ENCODE data around the gene RRAGD. TPM values are rescaled to one million over a fixed set of nuclear protein-coding genes. Genes with fewer than 3 reads are reported as not detected.

RRAGD gene
- total RNA-seq, 1 donor = 3.3 TPM

DNA sequence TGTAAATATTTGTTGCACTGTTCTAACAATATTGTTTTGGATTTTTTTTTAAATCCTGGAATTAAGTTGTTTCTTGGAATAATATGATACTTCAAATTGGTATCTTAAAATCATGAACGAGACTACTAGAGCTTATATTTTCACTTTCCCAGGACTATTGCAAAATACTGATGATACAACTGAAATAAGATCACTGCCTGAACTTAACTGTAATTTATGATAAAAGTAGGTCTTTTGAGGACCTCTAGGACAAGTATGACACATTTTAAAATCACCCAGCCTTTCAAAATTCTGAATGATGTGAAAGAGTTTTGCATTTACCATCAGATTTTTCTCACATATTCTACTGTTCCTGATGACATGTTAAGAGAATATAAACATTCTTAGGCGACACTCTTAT lies 50.9 kb downstream of the RRAGD start:
- Histone ChIP-seq H3K27ac (ENCODE audit: low read depth, low read length) (no peak overlapping the region), H3K4me2 (ENCODE audit: insufficient read depth, low read length) (peak overlapping the region; percentile 48), H3K9me3 (ENCODE audit: low read depth, low read length) (no peaks in the 10 kb centered on the region), H4K20me1 (ENCODE audit: insufficient read depth, low read length) (no peaks in the 10 kb centered on the region), H3K79me2 (ENCODE audit: insufficient read depth, low read length) (no peaks in the 10 kb centered on the region), H2AFZ (ENCODE audit: low read length) (no peak overlapping the region), H3K27me3 (ENCODE audit: insufficient read depth, low read length) (peaks cover 28% of the 10 kb centered on the region), H3K36me3 (ENCODE audit: insufficient read depth, low read length) (no peaks in the 10 kb centered on the region), H3K4me3 (ENCODE audit: insufficient read depth, low read length) (no peak overlapping the region), H3K4me1 (ENCODE audit: insufficient read depth, low read length) (peaks cover 14% of the 10 kb centered on the region)
- TF ChIP-seq, protein P1, sequence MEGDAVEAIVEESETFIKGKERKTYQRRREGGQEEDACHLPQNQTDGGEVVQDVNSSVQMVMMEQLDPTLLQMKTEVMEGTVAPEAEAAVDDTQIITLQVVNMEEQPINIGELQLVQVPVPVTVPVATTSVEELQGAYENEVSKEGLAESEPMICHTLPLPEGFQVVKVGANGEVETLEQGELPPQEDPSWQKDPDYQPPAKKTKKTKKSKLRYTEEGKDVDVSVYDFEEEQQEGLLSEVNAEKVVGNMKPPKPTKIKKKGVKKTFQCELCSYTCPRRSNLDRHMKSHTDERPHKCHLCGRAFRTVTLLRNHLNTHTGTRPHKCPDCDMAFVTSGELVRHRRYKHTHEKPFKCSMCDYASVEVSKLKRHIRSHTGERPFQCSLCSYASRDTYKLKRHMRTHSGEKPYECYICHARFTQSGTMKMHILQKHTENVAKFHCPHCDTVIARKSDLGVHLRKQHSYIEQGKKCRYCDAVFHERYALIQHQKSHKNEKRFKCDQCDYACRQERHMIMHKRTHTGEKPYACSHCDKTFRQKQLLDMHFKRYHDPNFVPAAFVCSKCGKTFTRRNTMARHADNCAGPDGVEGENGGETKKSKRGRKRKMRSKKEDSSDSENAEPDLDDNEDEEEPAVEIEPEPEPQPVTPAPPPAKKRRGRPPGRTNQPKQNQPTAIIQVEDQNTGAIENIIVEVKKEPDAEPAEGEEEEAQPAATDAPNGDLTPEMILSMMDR (IDR thresholded peaks at IDR 0.05; ENCODE audit: extremely low read depth, low read depth, low read length) = no peak
- no peak for DNase-seq (ENCODE audit: insufficient read length, low spot score, missing footprints)

DNA sequence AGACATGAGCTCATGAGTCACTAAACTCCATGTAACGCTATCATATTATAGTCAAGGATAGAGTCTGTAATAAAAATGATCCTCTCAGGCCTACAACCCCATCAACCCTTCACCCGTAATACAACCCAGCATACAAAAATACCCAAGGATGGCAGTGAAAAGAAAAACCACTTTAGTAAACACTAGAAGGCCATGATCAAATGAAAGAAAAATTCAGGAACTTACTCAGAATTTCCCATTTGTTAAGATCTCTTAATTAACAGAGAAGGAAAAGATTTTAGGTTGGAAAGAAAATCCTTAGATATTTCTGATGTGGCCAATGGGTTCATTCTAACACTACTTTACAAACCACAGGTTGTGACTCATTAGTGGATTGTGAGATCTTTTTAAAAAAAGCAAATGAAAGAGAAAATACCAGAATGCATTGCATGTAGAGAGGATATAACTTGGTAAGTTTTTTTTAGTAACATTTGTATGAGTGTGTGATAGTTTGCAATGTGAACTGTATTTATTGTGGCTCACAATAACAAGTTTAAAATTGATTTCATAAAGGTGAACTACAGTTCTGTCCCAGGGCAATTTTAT lies 51.6 kb downstream of the RRAGD start:
- Histone ChIP-seq H3K4me1 (ENCODE audit: insufficient read depth, low read length) (peaks cover 14% of the 10 kb centered on the region), H2AFZ (ENCODE audit: low read length) (peak overlapping the region; percentile 14), H4K20me1 (ENCODE audit: insufficient read depth, low read length) (no peaks in the 10 kb centered on the region), H3K4me2 (ENCODE audit: insufficient read depth, low read length) (peak overlapping the region; percentile 48), H3K4me3 (ENCODE audit: insufficient read depth, low read length) (no peak overlapping the region), H3K9me3 (ENCODE audit: low read depth, low read length) (no peaks in the 10 kb centered on the region), H3K27me3 (ENCODE audit: insufficient read depth, low read length) (peaks cover 28% of the 10 kb centered on the region), H3K36me3 (ENCODE audit: insufficient read depth, low read length) (no peaks in the 10 kb centered on the region), H3K79me2 (ENCODE audit: insufficient read depth, low read length) (no peaks in the 10 kb centered on the region), H3K27ac (ENCODE audit: low read depth, low read length) (peak overlapping the region; percentile 28)
- DNase-seq (ENCODE audit: insufficient read length, low spot score, missing footprints) = peak; percentile 39
- TF ChIP-seq, protein P1 (IDR thresholded peaks at IDR 0.05; ENCODE audit: extremely low read depth, low read depth, low read length) = no peak

DNA sequence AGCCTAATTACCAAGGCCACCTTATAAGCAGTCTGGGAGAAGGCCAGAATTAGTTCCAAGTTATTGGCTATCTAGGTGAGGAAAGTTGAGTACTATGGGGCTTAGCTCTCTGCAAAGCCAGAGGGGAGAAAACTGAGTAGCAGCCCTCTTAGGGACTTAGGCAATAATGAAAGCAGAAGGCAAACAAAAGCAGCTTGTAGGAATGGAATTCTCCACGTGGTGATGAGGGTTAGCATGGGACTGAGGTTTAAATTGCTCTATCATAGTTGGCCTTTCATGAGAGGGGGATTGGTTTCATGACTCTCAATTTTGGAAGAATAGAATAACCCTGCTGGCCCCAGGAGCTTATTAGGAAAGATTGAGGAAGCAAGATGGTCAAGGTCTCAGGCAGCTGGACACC lies 52.5 kb downstream of the RRAGD start:
- peaks cover 28% of the 10 kb centered on the region for H3K27me3 ChIP-seq (ENCODE audit: insufficient read depth, low read length)
- TF ChIP-seq, protein P1 (IDR thresholded peaks at IDR 0.05; ENCODE audit: extremely low read depth, low read depth, low read length) = no peak
- peaks cover 14% of the 10 kb centered on the region for H3K4me1 ChIP-seq (ENCODE audit: insufficient read depth, low read length)
- H3K4me3 ChIP-seq (ENCODE audit: insufficient read depth, low read length) = no peak overlapping the region
- no peaks in the 10 kb centered on the region for H3K36me3 ChIP-seq (ENCODE audit: insufficient read depth, low read length)
- H3K9me3 ChIP-seq (ENCODE audit: low read depth, low read length) = no peaks in the 10 kb centered on the region
- H3K27ac ChIP-seq (ENCODE audit: low read depth, low read length) = no peak overlapping the region
- H4K20me1 ChIP-seq (ENCODE audit: insufficient read depth, low read length) = no peaks in the 10 kb centered on the region
- no peaks in the 10 kb centered on the region for H3K79me2 ChIP-seq (ENCODE audit: insufficient read depth, low read length)
- no peak overlapping the region for H3K4me2 ChIP-seq (ENCODE audit: insufficient read depth, low read length)
- no peak for DNase-seq (ENCODE audit: insufficient read length, low spot score, missing footprints)
- no peak overlapping the region for H2AFZ ChIP-seq (ENCODE audit: low read length)

DNA sequence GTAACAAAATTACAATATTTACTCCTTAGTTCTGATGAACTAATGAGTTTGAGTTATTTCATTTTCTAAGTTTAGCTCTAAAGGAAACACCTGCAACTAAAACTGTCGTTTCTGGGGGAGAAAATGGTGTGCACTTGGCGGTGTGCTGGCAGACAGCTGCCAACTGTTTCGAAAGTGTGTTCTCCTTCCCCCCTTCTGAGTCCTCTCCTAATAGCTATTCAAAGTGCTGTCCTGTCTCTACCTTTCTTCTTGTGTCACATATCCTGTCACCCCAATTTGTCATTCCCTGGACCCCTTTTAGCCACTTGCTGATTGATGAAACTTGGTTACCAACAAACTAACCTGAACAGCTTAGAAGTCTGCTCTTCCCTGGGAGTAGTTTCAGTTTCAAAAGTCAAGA lies 54.7 kb downstream of the RRAGD start:
- peaks cover under 1% of the 10 kb centered on the region for H3K79me2 ChIP-seq (ENCODE audit: insufficient read depth, low read length)
- H4K20me1 ChIP-seq (ENCODE audit: insufficient read depth, low read length) = no peaks in the 10 kb centered on the region
- peak overlapping the region; percentile 64 for H3K4me2 ChIP-seq (ENCODE audit: insufficient read depth, low read length)
- no peak overlapping the region for H3K27ac ChIP-seq (ENCODE audit: low read depth, low read length)
- H3K4me1 ChIP-seq (ENCODE audit: insufficient read depth, low read length) = peaks cover 14% of the 10 kb centered on the region
- no peak for DNase-seq (ENCODE audit: insufficient read length, low spot score, missing footprints)
- no peaks in the 10 kb centered on the region for H3K9me3 ChIP-seq (ENCODE audit: low read depth, low read length)
- H3K4me3 ChIP-seq (ENCODE audit: insufficient read depth, low read length) = peak overlapping the region; percentile 33
- H3K27me3 ChIP-seq (ENCODE audit: insufficient read depth, low read length) = peaks cover 18% of the 10 kb centered on the region
- H3K36me3 ChIP-seq (ENCODE audit: insufficient read depth, low read length) = no peaks in the 10 kb centered on the region
- TF ChIP-seq, protein P1 (IDR thresholded peaks at IDR 0.05; ENCODE audit: extremely low read depth, low read depth, low read length) = no peak
- peak overlapping the region; percentile 63 for H2AFZ ChIP-seq (ENCODE audit: low read length)
